Transverse colon (tissue), 4 donors: ENCODE measurements around the gene C2CD4C. TPM values are rescaled to one million over a fixed set of nuclear protein-coding genes. Genes with fewer than 3 reads are reported as not detected.
"Not testable (repeated sequence)": the region's sequence is repeated elsewhere in the genome, so short reads cannot be mapped to it uniquely, and the experiment has no call there.

ENCODE experiments used
- DNase-seq: peaks from one replicate; pipeline ENCODE4 v3.0.0-alpha.2; 2019
- H3K27ac ChIP-seq, 4 donors: fragments of 200-600 bp; sonication (generic); 2 replicates each; pipeline ENCODE4 v1.5.1; 2016 to 2018; ENCODE audit warnings: inconsistent platforms in 4 of 4
- H3K27me3 ChIP-seq: fragments of 200-600 bp; sonication (generic); 2 replicates; pipeline ENCODE4 v1.5.1; 2017; ENCODE audit warnings: inconsistent platforms
- H3K36me3 ChIP-seq, 4 donors: fragments of 200-600 bp; sonication (generic); 2 replicates each; pipeline ENCODE4 v1.5.1; 2017 to 2019; ENCODE audit warnings: inconsistent platforms in 4 of 4
- H3K4me1 ChIP-seq, 4 donors: fragments of 200-600 bp; sonication (generic); 2 replicates each; pipeline ENCODE4 v1.5.1; 2017 to 2020; ENCODE audit warnings: inconsistent platforms in 4 of 4
- H3K4me3 ChIP-seq, 4 donors: fragments of 200-600 bp; sonication (generic); 1 replicate in 1 of 4; 2 replicates in 3 of 4; pipeline versions ENCODE4 v1.5.1 to v1.6.1; 2017 to 2019; ENCODE audit warnings: inconsistent platforms in 4 of 4
- H3K9me3 ChIP-seq, 2 donors: fragments of 200-600 bp; sonication (generic); 2 replicates each; pipeline ENCODE4 v1.5.1; 2017 to 2019; ENCODE audit warnings: inconsistent platforms in 2 of 2
- EP300 ChIP-seq: sonication (generic); formaldehyde crosslinking; IDR thresholded peaks from one replicate; pipeline ENCODE4 v1.6.1; 2017; ENCODE audit warnings: antibody characterized with exemption, low read depth
- POLR2A ChIP-seq: fragments of 450-650 bp; IDR thresholded peaks from one replicate; pipeline ENCODE4 v1.6.1; 2016; ENCODE audit warnings: antibody characterized with exemption, mild to moderate bottlenecking, moderate library complexity
- POLR2AphosphoS5 ChIP-seq, 3 donors: sonication (generic); formaldehyde crosslinking; IDR thresholded peaks; one replicate each; pipeline ENCODE4 v1.6.1; 2016; ENCODE audit warnings: antibody characterized with exemption in 3 of 3
- WGBS, 2 donors: methylation state at CpG; one replicate each; pipeline ENCODE4 v1.1.5; 2018; ENCODE audit warnings: low coverage in 1 of 2; 5-methylcytosine and 5-hydroxymethylcytosine counted together
- in situ Hi-C, 4 donors: fragments of 200-750 bp; cut with MboI; loops; one replicate each; pipeline versions ENCODE4 v1.15.0 to v1.15.1; 2017; ENCODE audit warnings: low sequenced_read_pairs in 3 of 4, low pct_ligation_motif_present in 1 of 4, low pct_unique_long_range_greater_than_20kb in 1 of 4
- intact Hi-C: fragments of 100-400 bp; cut with DNase I; formaldehyde crosslinking; loops from one replicate; pipeline ENCODE4 v1.15.1; 2023; ENCODE audit warnings: low total_unique reads
- total RNA-seq, 4 donors: library from RNA; depleted of rRNA; stranded (reverse); fragments of >200 nt; gene quantifications; one replicate each; pipeline ENCODE4 v1.1.0, GENCODE V29; 2016
- TF ChIP-seq, protein P1 (sequence below), 5 experiments: fragments of 200-600 bp in 3 of 5; fragments of 450-650 bp in 2 of 5; sonication (generic) in 3 of 5; IDR thresholded peaks; 1 replicate in 2 of 5; 2 replicates in 3 of 5; pipeline ENCODE4 v1.5.1; 2016 to 2017; ENCODE audit warnings: antibody characterized with exemption in 5 of 5, inconsistent platforms in 3 of 5, mild to moderate bottlenecking in 2 of 5, moderate library complexity in 1 of 5

The C2CD4C gene
- total RNA-seq, 4 donors from 2014 or later = 0.55 to 0.79 TPM; not detected in 2

DNA sequence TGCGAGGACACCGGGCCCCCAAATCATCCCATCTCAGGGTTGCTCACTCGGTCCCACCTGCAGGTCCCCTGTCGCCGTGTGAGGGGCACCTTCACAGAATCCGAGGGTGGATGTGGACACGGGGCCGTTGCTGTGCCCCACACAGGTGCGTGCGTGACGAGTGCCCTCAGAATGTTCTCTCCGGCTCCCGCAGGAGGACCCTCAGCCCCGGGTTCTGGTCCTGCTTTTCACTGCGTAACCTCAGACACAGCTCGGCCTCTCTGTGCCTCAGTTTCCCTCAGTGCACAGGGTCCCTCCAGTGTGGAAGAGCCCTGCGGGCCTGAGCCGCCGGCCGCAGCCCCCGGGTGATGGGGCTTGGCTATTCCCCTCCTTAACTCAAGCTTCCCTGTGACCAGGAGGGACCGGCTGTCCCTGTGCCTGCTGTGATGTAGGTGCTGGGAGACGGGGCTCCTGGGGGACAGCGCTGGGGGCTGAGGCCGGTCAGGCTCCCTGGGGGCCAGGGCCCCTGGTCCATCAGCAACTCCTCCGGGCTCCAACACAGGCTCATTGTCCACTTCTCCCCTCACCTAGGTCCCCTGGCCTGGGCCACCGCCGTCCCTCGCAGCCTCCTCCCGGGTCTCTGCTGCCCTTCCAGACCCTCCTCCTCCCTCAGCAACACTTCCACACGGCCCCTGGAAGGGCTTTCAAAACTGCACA lies 47.1 kb upstream of the C2CD4C start:
- no peak overlapping the region for H3K27ac ChIP-seq
- peaks cover 5 to 11% (median 6%) of the 10 kb centered on the region in 4 donors for H3K4me1 ChIP-seq
- H3K27me3 ChIP-seq = peaks cover 7% of the 10 kb centered on the region
- intact Hi-C loops (no loop called here), in situ Hi-C loops (no loop called here)
- 60 to 94% methylated on average over 1 to 31 of the region's 31 CpGs for WGBS, 2 donors
- no peak for DNase-seq
- TF ChIP-seq POLR2A = no peak
- TF ChIP-seq, protein P1, sequence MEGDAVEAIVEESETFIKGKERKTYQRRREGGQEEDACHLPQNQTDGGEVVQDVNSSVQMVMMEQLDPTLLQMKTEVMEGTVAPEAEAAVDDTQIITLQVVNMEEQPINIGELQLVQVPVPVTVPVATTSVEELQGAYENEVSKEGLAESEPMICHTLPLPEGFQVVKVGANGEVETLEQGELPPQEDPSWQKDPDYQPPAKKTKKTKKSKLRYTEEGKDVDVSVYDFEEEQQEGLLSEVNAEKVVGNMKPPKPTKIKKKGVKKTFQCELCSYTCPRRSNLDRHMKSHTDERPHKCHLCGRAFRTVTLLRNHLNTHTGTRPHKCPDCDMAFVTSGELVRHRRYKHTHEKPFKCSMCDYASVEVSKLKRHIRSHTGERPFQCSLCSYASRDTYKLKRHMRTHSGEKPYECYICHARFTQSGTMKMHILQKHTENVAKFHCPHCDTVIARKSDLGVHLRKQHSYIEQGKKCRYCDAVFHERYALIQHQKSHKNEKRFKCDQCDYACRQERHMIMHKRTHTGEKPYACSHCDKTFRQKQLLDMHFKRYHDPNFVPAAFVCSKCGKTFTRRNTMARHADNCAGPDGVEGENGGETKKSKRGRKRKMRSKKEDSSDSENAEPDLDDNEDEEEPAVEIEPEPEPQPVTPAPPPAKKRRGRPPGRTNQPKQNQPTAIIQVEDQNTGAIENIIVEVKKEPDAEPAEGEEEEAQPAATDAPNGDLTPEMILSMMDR (IDR thresholded peaks at IDR 0.05) = no peak
- no peak for TF ChIP-seq EP300
- TF ChIP-seq POLR2AphosphoS5 (IDR thresholded peaks at IDR 0.05) = no peak
- no peaks in the 10 kb centered on the region for H3K9me3 ChIP-seq
- no peaks in the 10 kb centered on the region for H3K36me3 ChIP-seq
- H3K4me3 ChIP-seq = no peak overlapping the region

DNA sequence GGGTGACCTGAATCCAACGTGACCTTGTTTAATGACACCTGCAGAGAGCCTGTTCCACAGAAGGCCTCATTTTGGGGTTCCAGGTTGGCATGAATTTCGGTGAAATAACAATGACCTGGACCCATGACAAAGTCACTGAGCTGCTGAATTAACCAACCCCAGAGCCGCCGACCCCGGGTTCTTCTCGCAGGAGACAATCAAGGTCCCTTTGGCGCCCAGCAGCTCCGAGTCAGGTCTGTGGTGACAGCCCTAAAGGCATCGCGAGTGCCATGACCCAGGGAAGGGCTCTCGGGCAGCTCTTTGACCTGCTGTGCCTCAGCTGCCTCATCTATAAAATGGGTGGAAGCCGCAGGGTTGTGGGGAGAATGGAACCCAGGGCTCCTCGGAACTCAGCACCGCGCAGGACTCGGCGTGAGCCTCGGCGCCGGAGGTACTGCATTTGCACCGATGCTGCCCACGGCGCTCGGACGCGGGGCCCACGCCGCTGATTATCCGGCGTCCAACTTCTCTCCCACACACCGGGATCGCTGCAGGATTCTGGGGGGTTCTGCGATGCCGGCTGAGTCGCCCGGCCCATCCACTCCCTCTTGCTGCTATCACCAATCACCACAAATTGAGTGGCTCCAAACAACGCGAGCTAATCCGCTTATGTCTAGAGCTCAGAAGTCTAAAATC lies 46.2 kb upstream of the C2CD4C start:
- in situ Hi-C loops (no loop called here), intact Hi-C loops (no loop called here)
- Histone ChIP-seq H3K4me1 (peaks cover 5 to 8% (median 5%) of the 10 kb centered on the region in 4 donors), H3K27ac (no peak overlapping the region), H3K9me3 (no peaks in the 10 kb centered on the region), H3K4me3 (no peak overlapping the region), H3K36me3 (no peaks in the 10 kb centered on the region), H3K27me3 (peaks cover 4% of the 10 kb centered on the region)
- TF ChIP-seq POLR2AphosphoS5 (IDR thresholded peaks at IDR 0.05) (no peak), POLR2A (no peak), EP300 (no peak)
- TF ChIP-seq, protein P1 (IDR thresholded peaks at IDR 0.05) = no peak
- WGBS, 2 donors = 95 to 100% methylated on average over 7 to 39 of the region's 39 CpGs
- no peak for DNase-seq

DNA sequence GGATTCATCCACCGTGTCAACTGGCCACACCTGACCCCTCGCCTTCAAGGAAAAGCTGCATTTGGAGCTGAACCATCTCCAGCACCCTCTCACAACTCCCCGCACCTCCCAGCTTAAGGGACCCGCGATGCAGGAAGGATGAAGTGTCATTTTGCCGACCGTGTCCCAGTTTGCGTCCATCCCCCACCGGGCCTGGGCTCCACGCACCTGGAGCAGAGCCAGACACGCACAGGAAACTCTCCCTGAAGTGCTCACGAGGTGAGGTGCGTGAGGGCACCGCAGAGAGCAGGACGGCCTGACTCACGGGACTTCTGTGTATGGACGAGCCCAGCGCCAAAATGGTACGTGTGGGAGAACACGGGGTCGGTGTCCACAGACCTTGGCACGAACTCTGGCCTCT lies 44.7 kb upstream of the C2CD4C start:
- Histone ChIP-seq H3K27ac (no peak overlapping the region), H3K36me3 (no peaks in the 10 kb centered on the region), H3K4me1 (no peaks in the 10 kb centered on the region), H3K9me3 (no peaks in the 10 kb centered on the region), H3K27me3 (no peaks in the 10 kb centered on the region), H3K4me3 (no peak overlapping the region)
- in situ Hi-C loops (no loop called here), intact Hi-C loops (no loop called here)
- no peak for DNase-seq
- TF ChIP-seq EP300 (no peak), POLR2A (no peak), POLR2AphosphoS5 (IDR thresholded peaks at IDR 0.05) (no peak)
- TF ChIP-seq, protein P1 (IDR thresholded peaks at IDR 0.05) = no peak
- 89% methylated on average over 22 of the region's 22 CpGs; no CpG with 5 or more reads in 1 of the 2 donors for WGBS, 2 donors

DNA sequence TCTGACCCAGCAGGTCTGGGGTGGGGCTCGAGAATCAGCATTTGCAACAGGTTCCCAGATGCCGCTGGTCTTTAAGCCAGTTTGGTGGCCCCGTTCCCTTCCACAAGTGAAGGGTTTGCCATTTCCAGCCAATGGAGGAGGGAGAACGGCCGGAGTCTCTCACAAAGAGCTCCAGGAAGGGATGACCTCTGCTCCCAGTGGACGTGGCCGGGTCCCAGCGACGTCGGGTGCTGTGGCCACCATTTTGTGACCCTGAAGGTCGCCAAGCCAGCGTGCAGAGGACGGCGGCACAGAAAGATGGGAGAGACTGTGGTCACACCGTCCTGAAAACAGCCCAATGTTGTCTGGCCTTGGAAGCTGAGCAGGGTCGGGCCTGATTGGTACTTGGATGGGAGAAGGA lies 43.9 kb upstream of the C2CD4C start:
- Histone ChIP-seq H3K36me3 (no peaks in the 10 kb centered on the region), H3K4me1 (peaks cover 0 to 4% (median 0%) of the 10 kb centered on the region in 4 donors), H3K27me3 (no peaks in the 10 kb centered on the region), H3K4me3 (no peak overlapping the region), H3K9me3 (no peaks in the 10 kb centered on the region), H3K27ac (no peak overlapping the region)
- TF ChIP-seq POLR2A = no peak
- TF ChIP-seq EP300 = no peak
- TF ChIP-seq, protein P1 (IDR thresholded peaks at IDR 0.05) = no peak
- no peak for DNase-seq
- in situ Hi-C loops = no loop called here
- WGBS, 2 donors = 91 to 98% methylated on average over 6 to 16 of the region's 16 CpGs
- intact Hi-C loops = no loop called here

DNA sequence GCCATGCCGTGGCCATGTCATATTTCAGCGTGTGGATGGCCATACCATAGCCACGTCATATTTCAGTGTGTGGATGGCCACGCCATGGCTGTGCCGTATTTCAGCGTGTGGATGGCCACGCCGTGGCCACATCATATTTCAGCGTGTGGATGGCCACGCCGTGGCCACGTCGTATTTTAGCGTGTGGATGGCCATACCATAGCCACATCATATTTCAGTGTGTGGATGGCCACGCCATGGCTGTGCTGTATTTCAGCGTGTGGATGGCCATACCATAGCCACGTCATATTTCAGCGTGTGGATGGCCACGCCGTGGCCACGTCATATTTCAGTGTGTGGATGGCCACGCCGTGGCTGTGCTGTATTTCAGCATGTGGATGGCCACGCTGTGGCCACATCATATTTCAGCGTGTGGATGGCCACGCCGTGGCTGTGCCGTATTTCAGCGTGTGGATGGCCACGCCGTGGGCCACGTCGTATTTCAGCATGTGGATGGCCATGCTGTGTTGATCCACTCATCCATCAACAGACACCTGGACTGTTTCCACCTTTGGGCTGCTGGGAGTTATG lies 42.0 kb upstream of the C2CD4C start:
- in situ Hi-C loops, H3K36me3 ChIP-seq, DNase-seq, H3K9me3 ChIP-seq, H3K27ac ChIP-seq, H3K4me3 ChIP-seq, H3K27me3 ChIP-seq, intact Hi-C loops: not testable (repeated sequence)
- 83 to 86% methylated on average over 7 to 33 of the region's 33 CpGs for WGBS, 2 donors
- peaks cover 0 to 11% (median 0%) of the 10 kb centered on the region in 4 donors for H3K4me1 ChIP-seq
